ENCODE measurements around the gene TBX1. TPM values are rescaled to one million over a fixed set of nuclear protein-coding genes. Genes with fewer than 3 reads are reported as not detected.

The TBX1 gene
- total RNA-seq, 4 donors from 2014 or later: 0.65 to 2.7 TPM; not detected in 2

- ATAC-seq (ENCODE audit: low FRiP score): no peak
- no peak for DNase-seq (ENCODE audit: low spot score)
- no peak for TF ChIP-seq CTCF (IDR thresholded peaks at IDR 0.05)
These were observed 44.3 kb upstream of the TBX1 start for GRCh38 chr22:19716041-19716828.

DNA sequence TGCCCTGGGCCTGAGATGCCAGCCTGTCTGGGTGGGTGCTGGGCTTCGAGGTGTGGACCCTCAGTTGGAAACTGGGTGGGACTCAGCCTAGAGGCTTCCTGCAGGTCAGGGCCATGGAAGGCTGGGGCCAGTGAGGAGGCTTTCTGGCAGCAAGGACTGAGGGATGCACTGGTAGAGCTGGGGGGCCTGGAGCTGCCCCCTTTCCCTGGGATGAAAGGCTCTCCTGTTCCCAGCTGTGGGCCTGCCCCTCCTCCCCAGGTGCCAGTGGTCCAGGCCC is 43.8 kb upstream of the TBX1 start:
- ATAC-seq (ENCODE audit: low FRiP score) (no peak), DNase-seq (ENCODE audit: low spot score) (no peak)

GRCh38 chr22:19717181-19717580 is 43.4 kb upstream of the TBX1 start:
- DNase-seq (ENCODE audit: low spot score) (no peak), ATAC-seq (ENCODE audit: low FRiP score) (no peak)
- TF ChIP-seq CTCF (IDR thresholded peaks at IDR 0.05): no peak

More for the DNA sequence above, 43.8 kb upstream of the TBX1 start:
- no peak for TF ChIP-seq CTCF (IDR thresholded peaks at IDR 0.05)

DNA sequence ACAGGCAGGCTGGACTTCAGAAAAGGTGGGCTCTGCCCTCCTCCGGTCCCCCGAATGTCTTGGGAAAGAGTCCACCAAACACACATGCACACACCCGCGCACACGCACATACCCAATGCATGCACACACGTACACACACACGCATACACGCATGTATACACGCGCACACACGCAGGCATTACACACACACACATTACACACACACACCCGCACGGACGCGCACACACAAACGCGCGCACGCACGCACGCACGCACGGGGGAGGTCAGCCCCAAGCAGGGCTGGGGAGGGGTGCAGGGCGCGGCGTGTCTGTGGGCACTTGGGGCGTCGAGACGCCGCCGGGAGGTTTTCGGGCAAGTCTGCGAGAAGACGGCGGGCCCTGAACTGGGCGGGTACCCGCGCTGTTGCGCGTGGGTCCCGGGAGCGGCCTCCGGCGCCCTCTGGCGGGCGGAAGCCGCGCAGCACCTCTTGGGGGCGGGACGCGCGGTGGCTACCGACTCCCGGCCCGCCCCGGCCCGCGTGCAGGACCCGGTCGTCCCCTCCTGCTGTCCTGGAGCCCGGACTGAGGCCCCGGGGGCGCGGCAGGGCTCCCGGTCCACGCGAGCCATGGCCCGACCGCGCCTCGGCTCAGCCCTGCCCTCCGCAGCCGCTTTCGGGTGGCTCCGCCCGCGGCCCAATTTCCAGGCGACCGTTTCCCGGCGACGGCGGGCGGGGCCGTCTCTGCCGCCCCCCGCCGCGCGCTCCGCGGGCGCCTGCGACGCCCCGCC is 42.7 kb upstream of the TBX1 start:
- peak; percentile 78 for ATAC-seq (ENCODE audit: low FRiP score)
- peak; percentile 40 for DNase-seq (ENCODE audit: low spot score)
- TF ChIP-seq CTCF (IDR thresholded peaks at IDR 0.05): peak in 2 of 3 donors; percentile 67 to 75

DNA sequence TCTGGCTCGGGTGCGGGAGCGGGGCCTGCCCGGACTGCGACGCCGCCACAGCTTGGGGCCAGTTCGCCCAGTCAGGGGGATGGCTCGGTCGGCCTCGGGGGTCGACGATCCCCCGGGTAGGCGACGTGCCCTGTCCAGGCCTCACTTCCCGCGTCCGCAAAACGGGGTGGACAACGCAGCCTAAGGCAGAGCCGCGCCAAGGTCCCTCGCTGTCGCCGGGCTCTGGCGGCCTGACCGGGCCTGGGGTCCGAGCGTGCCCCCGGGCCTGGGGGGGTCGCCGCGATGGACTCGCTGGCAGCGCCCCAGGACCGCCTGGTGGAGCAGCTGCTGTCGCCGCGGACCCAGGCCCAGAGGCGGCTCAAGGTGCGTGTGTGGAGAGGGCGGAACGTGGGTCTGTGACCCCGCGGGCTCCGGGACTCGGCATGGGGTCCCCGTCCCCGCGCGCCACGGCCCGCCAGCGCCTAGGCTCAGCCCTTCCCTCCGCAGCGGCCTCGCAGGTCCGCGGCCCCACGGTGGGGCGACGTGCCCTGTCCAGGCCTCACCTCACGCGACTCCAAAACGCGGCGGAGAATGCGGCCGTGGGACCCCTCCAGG is 42.0 kb upstream of the TBX1 start:
- TF ChIP-seq CTCF (IDR thresholded peaks at IDR 0.05): no peak
- ATAC-seq (ENCODE audit: low FRiP score) (no peak), DNase-seq (ENCODE audit: low spot score) (no peak)

GRCh38 chr22:19719050-19719482 is 41.5 kb upstream of the TBX1 start:
- ATAC-seq (ENCODE audit: low FRiP score): no peak
- TF ChIP-seq CTCF (IDR thresholded peaks at IDR 0.05): no peak
- DNase-seq (ENCODE audit: low spot score): no peak

All from omental fat pad (tissue), 4 donors.